Hematopoietic multipotent progenitor cell treated with erythropoietin and hydrocortisone succinate and interleukin-3 and kit ligand, for 17 days (in vitro differentiated cells): ENCODE results near the gene ERBB3.
"Not testable (repeated sequence)": the region's sequence is repeated elsewhere in the genome, so short reads cannot be mapped to it uniquely, and the experiment has no call there.

Experiments
- DNase-seq: peaks from one replicate; pipeline ENCODE4 v3.0.0-alpha.2; 2015; ENCODE audit warnings: low spot score

The ERBB3 gene

DNA sequence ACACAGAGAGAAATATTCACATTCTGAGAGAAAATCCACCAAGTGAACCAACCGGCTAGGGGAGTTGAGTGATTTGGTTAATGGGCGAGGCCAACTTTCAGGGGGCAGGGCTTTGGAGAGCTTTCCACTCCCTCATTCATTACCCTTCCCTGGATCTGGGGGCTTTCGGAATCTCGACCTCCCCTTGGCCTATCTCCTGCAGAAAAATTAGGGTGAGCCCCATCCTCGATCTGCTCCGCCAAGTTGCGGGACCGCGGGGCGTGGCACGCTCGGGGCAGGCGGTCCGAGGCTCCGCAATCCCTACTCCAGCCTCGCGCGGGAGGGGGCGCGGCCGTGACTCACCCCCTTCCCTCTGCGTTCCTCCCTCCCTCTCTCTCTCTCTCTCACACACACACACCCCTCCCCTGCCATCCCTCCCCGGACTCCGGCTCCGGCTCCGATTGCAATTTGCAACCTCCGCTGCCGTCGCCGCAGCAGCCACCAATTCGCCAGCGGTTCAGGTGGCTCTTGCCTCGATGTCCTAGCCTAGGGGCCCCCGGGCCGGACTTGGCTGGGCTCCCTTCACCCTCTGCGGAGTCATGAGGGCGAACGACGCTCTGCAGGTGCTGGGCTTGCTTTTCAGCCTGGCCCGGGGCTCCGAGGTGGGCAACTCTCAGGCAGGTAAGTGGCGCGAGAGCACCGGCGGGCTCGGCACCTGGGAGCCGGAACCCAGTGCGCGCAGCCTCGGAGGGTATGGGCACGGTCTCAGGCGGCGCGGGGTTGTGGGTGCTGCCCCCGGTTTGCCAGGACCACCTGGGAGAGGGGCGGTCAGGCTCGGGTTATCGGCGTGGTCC lies at the start of gene ERBB3:
Gene ERBB3, plus strand, starts transcription at position 443 of the 833 bp plus-strand sequence. Its CDS starts 136 bp downstream, at position 579.
- DNase-seq, result peak; percentile 39

DNA sequence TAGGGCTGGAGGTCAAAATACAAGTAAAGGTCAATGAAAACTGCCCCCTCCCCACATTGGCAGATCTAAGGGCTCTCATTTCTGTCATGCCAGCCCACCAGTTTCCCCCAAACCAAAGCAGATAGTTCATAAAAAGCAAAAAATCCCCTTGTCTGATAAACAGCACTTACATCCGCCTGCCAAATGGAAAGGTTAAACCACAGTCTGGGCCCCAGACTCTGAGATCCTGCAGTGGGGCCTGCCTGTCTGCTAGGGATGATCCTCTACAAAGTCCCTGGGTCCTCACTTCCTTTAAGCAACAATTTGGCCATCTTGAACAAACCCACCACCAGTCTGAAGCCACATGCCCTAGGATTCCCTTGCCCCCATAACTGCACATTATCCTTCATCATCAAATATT lies 48.0 kb upstream of the ERBB3 start:
- DNase-seq, result no peak

DNA sequence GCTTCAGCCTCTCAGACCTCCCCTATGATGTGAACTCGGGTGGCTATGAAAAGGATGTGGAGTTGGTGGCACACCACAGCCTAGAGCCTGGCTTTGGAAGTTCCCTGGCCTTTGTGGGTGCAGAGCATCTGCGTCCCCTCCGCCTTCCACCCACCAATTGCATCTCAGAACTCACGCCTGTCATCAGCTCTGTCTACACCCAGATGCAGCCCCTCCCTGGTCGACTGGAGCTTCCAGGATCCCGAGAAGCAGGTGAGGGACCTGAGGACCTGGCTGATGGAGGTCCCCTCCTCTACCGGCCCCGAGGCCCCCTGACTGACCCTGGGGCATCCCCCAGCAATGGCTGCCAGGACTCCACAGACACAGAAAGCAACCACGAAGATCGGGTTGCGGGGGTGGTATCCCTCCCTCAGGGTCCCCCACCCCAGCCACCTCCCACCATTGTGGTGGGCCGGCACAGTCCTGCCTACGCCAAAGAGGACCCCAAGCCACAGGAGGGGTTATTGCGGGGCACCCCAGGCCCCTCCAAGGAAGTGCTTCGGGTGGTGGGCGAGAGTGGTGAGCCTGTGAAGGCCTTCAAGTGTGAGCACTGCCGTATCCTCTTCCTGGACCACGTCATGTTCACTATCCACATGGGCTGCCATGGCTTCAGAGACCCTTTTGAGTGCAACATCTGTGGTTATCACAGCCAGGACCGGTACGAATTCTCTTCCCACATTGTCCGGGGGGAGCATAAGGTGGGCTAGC lies 45.2 kb upstream of the ERBB3 start:
- no peak for DNase-seq

DNA sequence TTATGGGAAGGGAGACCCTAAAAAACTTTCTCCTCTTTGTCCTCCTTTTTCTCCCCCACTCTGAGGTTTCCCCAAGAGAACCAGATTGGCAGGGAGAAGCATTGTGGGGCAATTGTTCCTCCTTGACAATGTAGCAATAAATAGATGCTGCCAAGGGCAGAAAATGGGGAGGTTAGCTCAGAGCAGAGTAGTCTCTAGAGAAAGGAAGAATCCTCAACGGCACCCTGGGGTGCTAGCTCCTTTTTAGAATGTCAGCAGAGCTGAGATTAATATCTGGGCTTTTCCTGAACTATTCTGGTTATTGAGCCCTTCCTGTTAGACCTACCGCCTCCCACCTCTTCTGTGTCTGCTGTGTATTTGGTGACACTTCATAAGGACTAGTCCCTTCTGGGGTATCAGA lies 42.8 kb upstream of the ERBB3 start:
- no peak for DNase-seq

DNA sequence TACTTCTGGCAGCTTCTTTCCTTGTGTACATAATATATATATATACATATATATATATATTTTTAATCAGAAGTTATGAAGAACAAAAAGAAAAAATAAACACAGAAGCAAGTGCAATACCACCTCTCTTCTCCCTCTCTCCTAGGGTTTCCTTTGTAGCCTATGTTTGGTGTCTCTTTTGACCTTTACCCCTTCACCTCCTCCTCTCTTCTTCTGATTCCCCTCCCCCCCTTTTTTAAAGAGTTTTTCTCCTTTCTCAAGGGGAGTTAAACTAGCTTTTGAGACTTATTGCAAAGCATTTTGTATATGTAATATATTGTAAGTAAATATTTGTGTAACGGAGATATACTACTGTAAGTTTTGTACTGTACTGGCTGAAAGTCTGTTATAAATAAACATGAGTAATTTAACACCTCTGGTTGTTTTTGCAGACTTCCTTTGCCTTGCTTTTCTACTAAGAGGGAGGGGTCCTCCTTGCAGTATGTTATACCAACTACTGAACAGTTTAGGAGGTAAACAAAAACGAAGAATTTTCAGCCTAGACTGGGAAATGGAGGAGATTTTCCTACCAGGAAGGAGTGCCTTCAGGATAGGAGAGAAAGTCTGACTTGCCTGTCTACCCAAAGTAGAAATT lies 41.8 kb upstream of the ERBB3 start:
- no peak for DNase-seq

DNA sequence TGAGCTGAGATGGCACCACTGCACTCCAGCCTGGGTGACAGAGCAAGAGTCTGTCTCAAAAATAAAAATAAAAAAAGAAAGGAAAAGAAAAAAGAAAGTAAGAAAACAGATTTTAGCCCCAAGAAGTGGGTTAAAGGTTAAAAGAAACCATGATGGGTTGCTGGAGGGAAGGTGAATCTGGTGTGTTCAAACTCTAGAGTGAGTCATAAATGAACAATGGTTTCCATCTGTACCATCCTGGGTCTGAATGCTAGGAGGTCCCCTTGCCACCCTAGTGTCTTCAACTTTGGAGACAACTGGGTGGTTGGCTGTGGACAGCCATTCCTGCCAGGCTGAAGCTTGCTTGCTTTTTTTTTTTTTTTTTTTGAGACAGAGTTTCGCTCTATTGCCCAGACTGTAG lies 39.8 kb upstream of the ERBB3 start:
- no peak for DNase-seq

DNA sequence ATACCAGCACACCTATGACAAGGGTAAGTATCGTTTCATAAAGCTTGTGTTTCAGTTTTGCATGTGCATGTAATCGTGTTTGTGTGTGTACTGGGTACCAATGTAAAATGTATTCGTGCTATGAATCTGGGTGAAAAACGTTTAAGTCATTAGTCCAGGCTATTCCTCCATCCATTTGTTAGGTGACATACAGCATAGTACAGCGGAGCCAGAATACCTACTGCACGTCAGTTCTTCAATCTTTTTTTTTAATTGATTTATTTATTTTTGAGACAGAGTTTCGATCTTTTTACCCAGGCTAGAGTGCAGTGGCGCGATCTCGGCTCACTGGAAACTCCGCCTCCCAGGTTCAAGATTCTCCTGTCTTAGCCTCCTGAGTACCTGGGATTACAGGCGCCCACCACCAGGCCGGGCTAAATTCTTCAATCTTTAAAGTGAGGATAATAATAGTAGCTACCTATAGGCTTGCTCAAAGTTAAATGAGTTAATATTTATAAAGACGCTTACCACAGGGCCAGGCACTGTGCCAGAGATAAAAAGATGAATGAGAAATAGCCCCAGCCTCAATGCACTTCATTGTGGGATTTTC lies 38.9 kb upstream of the ERBB3 start:
- no peak for DNase-seq

DNA sequence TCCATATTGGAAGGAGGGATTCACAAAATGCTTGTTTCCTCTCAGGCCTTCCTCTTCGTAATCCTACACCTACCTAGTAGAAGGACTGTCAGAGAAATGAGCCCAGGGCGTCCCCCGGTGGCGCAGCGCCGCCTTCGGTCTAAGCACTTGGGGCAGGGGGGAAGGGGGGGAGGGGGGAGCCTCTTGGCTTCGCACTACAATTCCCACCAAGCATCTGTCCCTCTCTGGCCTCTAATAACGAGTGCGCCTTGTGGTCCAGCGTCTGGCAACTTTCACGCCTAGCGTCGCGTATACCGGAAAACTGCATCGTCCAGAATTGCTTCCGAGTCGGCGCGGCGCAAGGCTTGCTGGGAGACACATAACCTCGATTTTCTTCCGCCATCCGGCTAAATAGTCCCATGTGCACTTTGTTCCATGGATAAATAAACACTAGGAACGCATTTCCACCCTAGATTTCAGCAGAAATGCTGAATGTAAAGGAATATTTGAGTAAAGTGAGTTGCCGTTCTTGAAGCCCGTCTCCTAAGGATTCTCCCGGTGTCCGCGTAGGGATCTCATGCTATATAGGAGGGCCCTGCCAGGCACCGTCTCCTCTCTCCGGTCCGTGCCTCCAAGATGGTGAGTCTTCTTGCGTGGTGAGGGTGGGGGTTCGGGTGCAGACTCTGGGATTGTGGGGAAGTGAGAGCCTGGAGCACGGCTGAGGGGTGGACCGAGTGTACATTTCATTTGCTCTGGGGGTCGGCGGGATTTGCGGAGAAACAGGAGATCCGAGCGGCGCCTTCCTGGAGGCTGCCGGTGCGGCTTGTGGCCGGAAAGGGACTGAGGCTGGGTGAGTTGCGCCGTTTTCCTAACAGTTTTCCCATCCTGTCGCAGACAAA lies 38.2 kb upstream of the ERBB3 start, which contains the start of gene RPS26:
Gene RPS26, plus strand, starts transcription at position 367 of the 878 bp plus-strand sequence. Its CDS starts 249 bp downstream, at position 616.
- DNase-seq, result peak; percentile 94

DNA sequence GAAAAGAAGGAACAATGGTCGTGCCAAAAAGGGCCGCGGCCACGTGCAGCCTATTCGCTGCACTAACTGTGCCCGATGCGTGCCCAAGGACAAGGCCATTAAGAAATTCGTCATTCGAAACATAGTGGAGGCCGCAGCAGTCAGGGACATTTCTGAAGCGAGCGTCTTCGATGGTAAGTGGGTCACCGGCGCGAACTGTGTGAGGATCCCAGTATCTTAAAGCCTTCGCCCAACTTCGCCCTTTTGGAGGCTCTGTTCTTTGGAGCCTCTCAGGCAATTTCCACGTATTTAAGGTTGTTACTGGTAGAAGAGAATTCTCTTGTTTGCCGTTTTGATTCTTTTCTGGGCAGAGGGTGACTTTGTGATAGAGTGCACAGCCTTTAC lies 37.5 kb upstream of the ERBB3 start:
- peak; percentile 13 for DNase-seq

DNA sequence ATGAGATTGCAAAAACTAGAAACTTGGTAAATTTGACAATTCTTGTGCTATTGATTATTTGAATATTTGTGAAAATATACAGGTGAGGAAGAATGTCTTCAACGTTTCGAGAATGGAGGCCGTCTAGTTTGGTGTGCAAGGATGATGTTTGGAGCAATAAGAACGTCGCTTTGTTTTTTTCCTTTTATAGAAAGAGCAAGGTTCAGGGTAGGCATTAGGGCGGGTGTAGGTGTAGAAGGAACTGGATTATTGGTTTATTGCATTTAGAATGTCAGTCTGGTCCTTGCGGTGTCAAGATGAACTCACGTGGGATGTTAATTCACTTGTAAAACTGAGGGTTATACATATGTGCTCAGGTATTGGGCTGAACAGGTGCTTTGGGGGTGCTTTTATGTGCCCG lies 37.1 kb upstream of the ERBB3 start:
- DNase-seq, result no peak

DNA sequence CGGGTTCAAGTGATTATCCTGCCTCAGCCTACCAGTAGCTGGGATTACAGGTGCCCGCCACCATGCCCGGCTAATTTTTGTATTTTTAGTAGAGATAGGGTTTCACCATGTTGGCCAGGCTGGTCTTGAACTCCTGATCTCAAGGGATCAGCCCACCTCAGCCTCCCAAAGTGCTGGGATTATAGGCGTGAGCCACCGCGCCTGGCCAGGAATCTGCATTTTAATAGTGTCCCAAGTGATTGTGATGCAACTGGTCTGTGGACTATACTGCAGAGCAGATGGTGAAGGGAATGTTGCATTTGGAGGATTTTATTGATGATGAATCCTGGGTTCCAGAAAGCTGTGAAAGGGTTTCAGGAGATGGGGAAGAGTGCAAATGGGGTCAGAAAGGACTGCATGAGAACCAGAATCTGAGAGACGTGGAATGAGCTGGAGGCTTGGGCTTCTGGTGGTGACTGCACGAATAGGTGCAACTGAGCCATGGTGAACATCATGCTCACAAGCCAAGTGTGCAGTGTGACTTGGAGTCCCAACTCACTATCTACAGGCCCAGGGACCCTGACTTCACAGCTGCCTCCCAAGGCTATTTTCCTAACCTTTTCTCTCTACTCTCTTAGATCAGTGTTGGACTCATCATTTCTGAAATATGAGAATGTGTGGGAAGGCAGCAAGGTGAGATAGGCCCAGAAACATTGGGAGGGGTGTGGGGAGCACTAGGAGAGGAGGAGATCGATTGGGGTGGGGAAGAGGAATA lies 33.8 kb upstream of the ERBB3 start:
- no peak for DNase-seq

DNA sequence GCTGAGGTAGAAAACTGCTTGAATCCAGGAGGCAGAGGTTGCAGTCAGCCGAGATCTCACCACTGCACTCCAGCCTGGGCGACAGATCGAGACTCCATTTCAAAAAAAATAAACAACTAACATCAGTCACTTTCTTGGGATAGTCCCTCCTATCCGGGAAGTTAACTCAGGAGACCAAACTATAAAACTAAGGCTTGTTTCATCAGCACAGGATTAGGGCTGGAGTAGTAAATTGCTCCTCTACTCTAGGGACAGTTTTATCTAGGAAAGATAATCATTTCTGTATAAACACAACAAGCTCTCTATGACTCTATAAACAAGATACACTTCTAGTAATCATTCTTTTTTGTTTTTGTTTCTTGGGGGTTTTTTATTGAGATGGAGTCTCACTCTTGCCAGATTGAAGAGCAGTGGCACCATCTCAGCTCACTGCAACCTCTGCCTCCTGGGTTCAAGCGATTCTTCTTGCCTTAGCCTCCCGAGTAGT lies 26.5 kb upstream of the ERBB3 start:
- DNase-seq, result no peak

DNA sequence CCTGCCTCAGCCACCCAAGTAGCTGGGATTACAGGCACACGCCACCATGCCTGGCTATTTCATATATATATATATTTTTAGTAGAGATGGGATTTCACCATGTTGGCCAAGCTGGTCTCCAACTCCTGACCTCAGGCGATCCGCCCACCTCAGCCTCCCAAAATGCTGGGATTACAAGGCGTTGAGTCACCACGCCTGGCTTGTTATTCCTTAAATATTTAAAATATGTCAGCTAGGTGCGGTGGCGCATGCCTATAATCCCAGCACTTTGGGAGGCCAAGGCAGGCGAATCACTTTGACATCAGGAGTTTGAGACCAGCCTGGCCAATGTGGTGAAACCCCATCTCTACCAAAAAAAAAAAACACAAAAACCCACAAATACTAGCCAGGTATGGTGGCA lies 20.0 kb upstream of the ERBB3 start:
- DNase-seq, result not testable (repeated sequence)

DNA sequence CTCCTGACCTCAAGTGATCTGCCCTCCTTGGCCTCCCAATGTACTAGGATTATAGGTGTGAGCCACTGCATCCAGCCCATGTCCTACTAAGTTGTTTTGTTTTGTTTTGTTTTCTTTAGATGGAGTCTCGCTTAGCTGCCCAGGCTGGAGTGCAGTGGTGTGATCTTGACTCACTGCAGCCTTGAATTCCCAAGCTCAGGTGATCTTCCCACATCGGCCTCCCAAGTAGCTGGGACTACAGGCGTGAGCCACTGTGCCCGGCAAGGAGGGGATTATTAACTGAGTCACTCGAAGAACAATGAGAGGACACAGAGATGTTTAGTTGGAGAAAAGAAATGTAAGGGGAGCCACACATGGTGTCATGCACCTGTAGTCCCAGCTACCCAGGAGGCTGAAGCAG lies 18.0 kb upstream of the ERBB3 start:
- DNase-seq, result no peak

DNA sequence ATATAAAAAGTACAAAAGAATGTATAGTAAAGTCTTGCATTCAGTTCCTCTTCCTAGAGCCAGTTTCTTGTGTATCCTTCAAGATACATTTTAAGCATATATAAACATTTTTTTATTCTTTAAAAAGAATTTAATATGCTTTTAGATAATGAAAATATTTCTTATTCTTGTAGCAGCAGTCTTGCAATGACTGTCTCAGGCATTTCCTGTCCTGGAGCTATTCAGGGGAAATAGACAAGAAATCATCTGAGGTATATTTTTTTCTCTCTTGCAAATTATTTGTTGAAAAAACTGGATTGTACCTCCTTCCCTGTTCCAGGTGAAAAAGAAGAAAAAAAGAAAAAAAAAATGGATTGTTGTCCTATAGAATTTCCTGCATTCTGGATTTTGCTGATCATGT lies 17.0 kb upstream of the ERBB3 start:
- no peak for DNase-seq

DNA sequence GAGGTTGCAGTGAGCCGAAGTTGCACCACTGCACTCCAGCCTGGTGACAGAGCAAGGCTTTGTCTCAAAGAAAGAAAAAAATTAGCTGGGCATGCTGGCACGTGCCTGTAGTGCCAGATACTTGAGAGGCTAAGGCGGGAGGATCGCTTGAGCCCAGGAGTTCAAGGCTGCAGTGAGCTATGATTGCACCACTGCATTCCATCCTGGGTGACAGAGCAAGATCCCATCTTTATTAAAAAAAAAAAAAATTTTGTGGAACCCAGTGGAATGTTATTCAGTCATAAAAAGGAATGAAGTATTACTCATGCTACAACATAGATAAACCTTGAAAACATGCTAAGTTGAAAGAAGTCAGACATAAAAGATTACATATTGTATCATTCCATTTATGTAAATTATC lies 8.3 kb upstream of the ERBB3 start:
- no peak for DNase-seq

DNA sequence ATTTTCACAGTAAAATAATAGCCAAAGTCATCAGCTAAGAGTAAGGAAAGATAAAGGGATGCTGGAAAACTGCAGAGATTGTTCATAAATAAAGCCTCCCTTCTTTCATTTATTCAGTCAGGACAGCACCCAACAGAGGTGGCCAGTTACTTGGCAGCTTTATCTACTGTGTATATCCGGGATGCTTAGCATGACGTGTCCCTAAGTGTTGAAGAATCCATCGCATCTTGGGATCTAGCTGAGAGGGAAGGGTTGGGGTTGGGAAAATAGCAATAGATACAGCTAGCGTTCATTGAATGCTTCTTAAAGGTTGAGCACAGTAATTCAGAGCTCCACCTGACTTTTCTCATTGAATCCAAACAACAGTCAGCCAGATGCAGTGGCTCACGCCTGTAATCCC lies 5.6 kb upstream of the ERBB3 start:
- no peak for DNase-seq

DNA sequence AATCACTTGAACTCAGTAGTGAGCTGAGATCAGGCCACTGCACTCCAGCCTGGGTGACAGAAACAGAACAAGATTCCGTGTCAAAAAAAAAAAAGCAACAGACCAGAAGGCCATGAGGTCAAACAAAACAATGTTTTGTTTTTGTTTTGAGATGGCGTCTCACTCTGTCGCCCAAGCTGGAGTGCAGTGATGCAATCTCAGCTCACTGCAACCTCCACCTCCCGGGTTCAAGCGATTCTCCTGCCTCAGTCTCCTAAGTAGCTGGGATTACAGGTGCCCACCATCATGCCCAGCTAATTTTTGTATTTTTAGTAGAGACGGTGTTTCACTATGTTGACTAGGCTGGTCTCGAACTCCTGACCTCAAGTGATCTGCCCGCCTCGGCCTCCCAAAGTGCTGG lies 2.0 kb upstream of the ERBB3 start:
- DNase-seq, result not testable (repeated sequence)

DNA sequence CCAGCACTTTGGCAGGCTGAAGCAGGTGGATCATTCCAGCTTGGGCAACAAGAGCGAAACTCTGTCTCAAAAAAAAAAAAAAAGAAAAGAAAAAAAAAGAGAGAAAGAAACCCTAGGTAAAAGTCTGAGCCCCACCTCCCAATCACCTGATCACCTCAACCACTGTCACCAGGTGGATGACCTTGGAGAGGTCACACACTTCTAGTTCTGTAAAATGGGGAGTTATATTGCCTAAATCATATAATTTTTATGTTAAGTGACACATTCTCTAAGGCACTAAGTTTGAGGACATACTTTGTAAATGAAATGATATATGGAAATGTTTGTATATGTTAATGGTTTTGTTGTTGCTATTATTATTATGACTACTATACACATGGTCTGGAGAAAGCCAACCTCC lies 1.5 kb upstream of the ERBB3 start:
- no peak for DNase-seq

DNA sequence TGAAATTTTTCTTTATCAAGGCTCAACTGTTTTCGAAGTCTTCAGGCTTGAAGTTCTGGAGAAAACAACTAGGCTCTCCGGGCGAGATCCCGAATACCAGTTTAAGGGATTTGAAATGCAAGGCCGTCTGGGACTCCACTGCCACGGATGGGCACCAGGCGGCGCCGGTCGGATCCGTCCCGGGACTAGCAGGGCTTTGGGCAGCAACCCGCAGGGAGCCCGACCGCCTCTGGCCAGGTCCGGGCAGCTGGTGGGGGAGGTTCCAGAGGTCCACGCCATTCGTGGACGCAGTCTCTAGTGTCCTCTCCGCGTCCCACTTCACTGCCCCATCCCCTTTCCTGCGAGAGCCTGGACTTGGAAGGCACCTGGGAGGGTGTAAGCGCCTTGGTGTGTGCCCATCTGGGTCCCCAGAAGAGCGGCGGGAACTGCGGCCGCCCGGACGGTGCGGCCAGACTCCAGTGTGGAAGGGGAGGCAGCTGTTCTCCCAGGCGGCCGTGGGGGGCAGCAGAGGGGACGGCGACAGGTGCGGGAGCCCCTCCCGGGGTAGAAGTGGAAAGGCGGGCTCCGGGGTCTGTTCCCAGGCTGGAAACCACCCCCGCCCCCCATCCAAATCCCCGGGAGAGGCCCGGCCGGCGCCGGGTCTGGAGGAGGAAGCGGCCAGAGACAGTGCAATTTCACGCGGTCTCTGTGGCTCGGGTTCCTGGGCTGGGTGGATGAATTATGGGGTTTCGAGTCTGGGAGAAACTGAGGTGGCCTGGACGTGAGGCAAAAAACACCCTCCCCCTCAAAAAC lies 838 bp upstream of the ERBB3 start:
- peak; percentile 50 for DNase-seq
